ENCODE measurements around the gene MTUS2.

MTUS2 gene

GRCh38 chr13:28889086-28889732, 69.1 kb downstream of the MTUS2 start:
- no peak for TF ChIP-seq EZH2phosphoT487 (IDR thresholded peaks at IDR 0.05; ENCODE audit: borderline replicate concordance)
- TF ChIP-seq, protein P1, sequence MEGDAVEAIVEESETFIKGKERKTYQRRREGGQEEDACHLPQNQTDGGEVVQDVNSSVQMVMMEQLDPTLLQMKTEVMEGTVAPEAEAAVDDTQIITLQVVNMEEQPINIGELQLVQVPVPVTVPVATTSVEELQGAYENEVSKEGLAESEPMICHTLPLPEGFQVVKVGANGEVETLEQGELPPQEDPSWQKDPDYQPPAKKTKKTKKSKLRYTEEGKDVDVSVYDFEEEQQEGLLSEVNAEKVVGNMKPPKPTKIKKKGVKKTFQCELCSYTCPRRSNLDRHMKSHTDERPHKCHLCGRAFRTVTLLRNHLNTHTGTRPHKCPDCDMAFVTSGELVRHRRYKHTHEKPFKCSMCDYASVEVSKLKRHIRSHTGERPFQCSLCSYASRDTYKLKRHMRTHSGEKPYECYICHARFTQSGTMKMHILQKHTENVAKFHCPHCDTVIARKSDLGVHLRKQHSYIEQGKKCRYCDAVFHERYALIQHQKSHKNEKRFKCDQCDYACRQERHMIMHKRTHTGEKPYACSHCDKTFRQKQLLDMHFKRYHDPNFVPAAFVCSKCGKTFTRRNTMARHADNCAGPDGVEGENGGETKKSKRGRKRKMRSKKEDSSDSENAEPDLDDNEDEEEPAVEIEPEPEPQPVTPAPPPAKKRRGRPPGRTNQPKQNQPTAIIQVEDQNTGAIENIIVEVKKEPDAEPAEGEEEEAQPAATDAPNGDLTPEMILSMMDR (conservative IDR thresholded peaks at IDR 0.05; ENCODE audit: low read length), result no peak
- Histone ChIP-seq H3K9me3 (ENCODE audit: insufficient read depth, low read depth, low read length) (no peaks in the 10 kb centered on the region), H3F3A (ENCODE audit: low read depth) (no peaks in the 10 kb centered on the region), H3K9me2 (replicated peaks; ENCODE audit: low read depth, low read length) (no peaks in the 10 kb centered on the region), H3K27me3 (ENCODE audit: insufficient read depth, low read length, poor library complexity, severe bottlenecking) (no peaks in the 10 kb centered on the region), H3K36me3 (ENCODE audit: insufficient read depth, low read length) (no peaks in the 10 kb centered on the region), H3K4me3 (ENCODE audit: low read length, poor library complexity, severe bottlenecking) (no peak overlapping the region), H3K9ac (ENCODE audit: low read depth, low read length, poor library complexity, severe bottlenecking) (no peak overlapping the region), H3K79me2 (ENCODE audit: insufficient read depth, low read length) (no peaks in the 10 kb centered on the region), H4K20me1 (ENCODE audit: insufficient read depth, low read length, poor library complexity, severe bottlenecking) (no peaks in the 10 kb centered on the region), H3K4me2 (ENCODE audit: low read depth, low read length, poor library complexity, severe bottlenecking) (no peak overlapping the region), H2AFZ (ENCODE audit: low read length) (no peak overlapping the region), H3K4me1 (ENCODE audit: insufficient read depth, low read length, poor library complexity, severe bottlenecking) (no peaks in the 10 kb centered on the region)

GRCh38 chr13:28890712-28891111, 70.6 kb downstream of the MTUS2 start:
- no peak overlapping the region for H2AFZ ChIP-seq (ENCODE audit: low read length)
- H4K20me1 ChIP-seq (ENCODE audit: insufficient read depth, low read length, poor library complexity, severe bottlenecking), result no peaks in the 10 kb centered on the region
- no peaks in the 10 kb centered on the region for H3K36me3 ChIP-seq (ENCODE audit: insufficient read depth, low read length)
- no peaks in the 10 kb centered on the region for H3K27me3 ChIP-seq (ENCODE audit: insufficient read depth, low read length, poor library complexity, severe bottlenecking)
- no peaks in the 10 kb centered on the region for H3K9me2 ChIP-seq (replicated peaks; ENCODE audit: low read depth, low read length)
- H3K4me3 ChIP-seq (ENCODE audit: low read length, poor library complexity, severe bottlenecking), result no peak overlapping the region
- no peaks in the 10 kb centered on the region for H3F3A ChIP-seq (ENCODE audit: low read depth)
- H3K4me2 ChIP-seq (ENCODE audit: low read depth, low read length, poor library complexity, severe bottlenecking), result no peak overlapping the region
- TF ChIP-seq EZH2phosphoT487 (IDR thresholded peaks at IDR 0.05; ENCODE audit: borderline replicate concordance), result no peak
- TF ChIP-seq, protein P1 (conservative IDR thresholded peaks at IDR 0.05; ENCODE audit: low read length), result no peak
- no peaks in the 10 kb centered on the region for H3K79me2 ChIP-seq (ENCODE audit: insufficient read depth, low read length)
- H3K9ac ChIP-seq (ENCODE audit: low read depth, low read length, poor library complexity, severe bottlenecking), result no peak overlapping the region
- no peaks in the 10 kb centered on the region for H3K4me1 ChIP-seq (ENCODE audit: insufficient read depth, low read length, poor library complexity, severe bottlenecking)
- no peaks in the 10 kb centered on the region for H3K9me3 ChIP-seq (ENCODE audit: insufficient read depth, low read depth, low read length)

GRCh38 chr13:28918030-28918429, 97.9 kb downstream of the MTUS2 start:
- no peaks in the 10 kb centered on the region; the same call in 1 of the 2 replicates for H3K9me3 ChIP-seq (ENCODE audit: insufficient read depth, low read depth, low read length)
- H2AFZ ChIP-seq (ENCODE audit: low read length), result no peak overlapping the region
- no peaks in the 10 kb centered on the region for H3K27me3 ChIP-seq (ENCODE audit: insufficient read depth, low read length, poor library complexity, severe bottlenecking)
- no peaks in the 10 kb centered on the region for H4K20me1 ChIP-seq (ENCODE audit: insufficient read depth, low read length, poor library complexity, severe bottlenecking)
- H3K4me1 ChIP-seq (ENCODE audit: insufficient read depth, low read length, poor library complexity, severe bottlenecking), result no peaks in the 10 kb centered on the region
- H3K4me2 ChIP-seq (ENCODE audit: low read depth, low read length, poor library complexity, severe bottlenecking), result no peak overlapping the region
- no peak overlapping the region for H3K4me3 ChIP-seq (ENCODE audit: low read length, poor library complexity, severe bottlenecking)
- H3K36me3 ChIP-seq (ENCODE audit: insufficient read depth, low read length), result no peaks in the 10 kb centered on the region
- TF ChIP-seq EZH2phosphoT487 (IDR thresholded peaks at IDR 0.05; ENCODE audit: borderline replicate concordance), result no peak
- TF ChIP-seq, protein P1 (conservative IDR thresholded peaks at IDR 0.05; ENCODE audit: low read length), result no peak
- H3K79me2 ChIP-seq (ENCODE audit: insufficient read depth, low read length), result no peaks in the 10 kb centered on the region
- H3K9me2 ChIP-seq (replicated peaks; ENCODE audit: low read depth, low read length), result no peaks in the 10 kb centered on the region
- H3K9ac ChIP-seq (ENCODE audit: low read depth, low read length, poor library complexity, severe bottlenecking), result no peak overlapping the region
- H3F3A ChIP-seq (ENCODE audit: low read depth), result no peaks in the 10 kb centered on the region
